ENCODE data around the gene SP140. TPM values are rescaled to one million over a fixed set of nuclear protein-coding genes. Genes with fewer than 3 reads are reported as not detected.
A peak's percentile ranks its signal among the peaks of the same experiment; 100 is the strongest.
"Not testable (repeated sequence)": the region's sequence is repeated elsewhere in the genome, so short reads cannot be mapped to it uniquely, and the experiment has no call there.

Gene SP140
- total RNA-seq, 1 experiment from 2014 or later: 0.12 TPM

DNA sequence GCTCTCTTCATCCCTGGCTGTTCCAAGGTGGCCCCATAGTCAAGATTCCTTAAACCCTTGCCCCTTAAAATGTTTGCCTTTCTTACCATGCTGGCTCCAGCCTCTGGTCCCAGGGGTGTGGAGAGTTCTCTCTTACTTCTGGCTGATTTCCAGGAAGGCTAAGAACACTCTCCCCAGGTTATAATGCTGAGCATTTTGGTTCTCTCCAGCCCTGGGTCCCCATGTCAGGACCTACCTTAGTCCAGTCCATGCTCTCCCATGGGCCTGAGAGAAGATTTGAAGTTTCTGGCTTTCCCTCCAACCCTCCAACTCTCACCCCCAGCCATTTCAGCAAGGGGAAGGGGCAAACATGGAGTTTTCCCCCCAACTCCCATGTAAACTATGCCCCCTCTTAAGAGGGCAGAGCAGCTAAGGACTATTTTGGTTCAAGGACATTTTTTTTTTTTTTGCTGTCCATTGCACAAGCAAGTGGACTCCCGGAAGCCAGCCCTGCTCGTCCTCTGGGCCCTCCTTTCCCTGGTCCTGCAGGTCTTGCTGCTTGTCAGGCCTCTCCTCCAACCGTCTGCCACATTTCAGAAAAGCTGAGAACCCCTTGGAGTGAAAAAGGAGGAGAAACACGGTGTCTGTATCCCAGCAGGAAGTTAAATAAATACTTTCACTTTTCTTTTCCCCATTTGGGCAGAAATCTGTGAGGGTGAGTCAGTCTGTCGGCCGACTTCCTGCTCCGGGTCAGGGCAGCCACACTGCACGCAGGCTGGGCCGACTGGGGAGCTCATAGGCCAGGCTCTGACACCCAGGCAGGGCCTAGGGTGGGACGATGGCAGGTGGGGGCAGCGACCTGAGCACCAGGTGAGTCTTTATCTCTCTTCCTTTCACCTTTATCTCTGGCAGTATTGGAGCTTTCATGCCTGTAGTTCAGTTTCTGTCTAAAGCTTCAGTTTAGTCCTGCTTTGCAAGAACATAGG is 101.2 kb downstream of the SP140 start, which contains the start of gene SP140L:
Gene SP140L (plus strand): TSS at position 741 of the 965 bp plus-strand sequence. CDS start 77 bp downstream, at position 818.
- DNase-seq (ENCODE audit: low read depth): peak; percentile 90

DNA sequence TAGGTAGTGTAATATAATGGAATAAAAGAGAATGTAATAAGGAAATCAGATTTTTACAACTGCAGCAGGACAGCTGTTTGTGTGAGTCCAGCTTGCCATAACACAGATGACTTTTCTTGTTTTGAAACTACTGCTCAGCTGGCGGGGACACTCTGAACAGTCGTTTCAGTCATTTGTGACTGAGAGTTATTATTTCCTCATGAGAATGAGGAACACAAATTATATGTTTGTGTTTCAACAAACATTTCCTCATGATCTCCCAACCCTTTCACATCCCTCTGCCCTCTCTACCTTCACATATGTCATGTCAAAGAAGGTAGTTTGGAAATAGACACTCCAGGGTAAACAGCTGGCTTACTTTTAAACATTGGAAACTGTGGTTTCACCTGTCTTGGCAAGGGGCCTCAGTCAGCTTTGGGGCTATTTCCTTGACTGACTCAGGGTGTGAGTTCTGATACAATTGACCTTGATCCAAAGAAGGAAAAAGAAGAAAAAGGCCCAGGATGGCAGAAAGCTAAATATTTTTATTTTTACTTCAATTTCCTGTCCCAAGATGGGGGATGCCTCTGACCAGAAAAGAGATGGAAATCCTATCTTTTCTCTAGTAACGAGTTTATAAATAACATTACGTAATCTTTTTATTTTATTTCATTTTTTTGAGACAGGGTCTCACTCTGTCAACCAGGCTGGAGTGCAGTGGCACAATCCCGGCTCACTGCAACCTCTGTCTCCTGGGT is 102.0 kb downstream of the SP140 start:
- no peak for DNase-seq (ENCODE audit: low read depth)

DNA sequence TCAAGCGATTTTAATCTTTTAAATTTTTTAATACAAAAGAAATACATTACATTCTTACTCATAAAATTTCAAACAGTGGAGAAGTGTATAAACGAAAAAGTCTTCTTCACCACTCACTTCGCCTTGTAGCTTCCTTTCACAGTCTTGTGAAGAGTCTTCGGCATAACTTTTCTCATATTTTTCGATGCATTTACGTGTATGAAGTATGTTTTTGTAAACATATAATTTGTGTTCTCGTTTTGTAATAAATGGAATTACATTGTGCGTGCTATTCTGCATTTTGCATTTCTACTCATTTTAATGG is 102.6 kb downstream of the SP140 start:
- no peak for DNase-seq (ENCODE audit: low read depth)

DNA sequence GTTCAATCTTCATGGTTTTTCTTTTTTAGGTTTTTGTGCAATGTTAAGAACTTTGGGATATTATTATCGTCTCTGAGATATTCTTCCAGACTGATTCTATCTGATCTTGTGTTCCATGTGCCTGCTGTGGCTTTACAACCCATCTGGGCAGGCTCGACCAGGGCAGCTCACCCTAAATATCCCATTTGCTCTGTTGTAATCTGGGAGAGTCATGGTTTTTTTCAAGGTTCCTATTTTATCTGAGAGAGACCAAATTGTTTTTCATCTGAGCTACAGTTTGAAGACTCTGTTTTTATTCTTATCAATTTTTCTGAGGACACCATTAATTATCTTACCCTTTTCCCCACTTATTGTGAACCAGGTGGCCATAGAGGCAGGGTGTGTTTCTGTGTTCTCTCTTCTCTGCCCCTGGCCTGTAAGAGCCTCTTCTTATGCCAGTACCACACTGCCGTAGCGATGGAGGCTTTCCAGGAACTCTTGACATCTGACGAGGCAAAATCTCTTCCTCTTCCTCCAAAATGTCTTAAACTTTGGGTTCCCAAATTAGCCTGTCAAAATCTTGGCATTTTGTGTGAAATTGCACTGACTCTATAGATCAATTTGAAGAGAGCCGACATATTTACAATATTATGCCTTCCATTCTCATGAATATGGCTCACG is 104.5 kb downstream of the SP140 start:
- DNase-seq (ENCODE audit: low read depth): no peak

DNA sequence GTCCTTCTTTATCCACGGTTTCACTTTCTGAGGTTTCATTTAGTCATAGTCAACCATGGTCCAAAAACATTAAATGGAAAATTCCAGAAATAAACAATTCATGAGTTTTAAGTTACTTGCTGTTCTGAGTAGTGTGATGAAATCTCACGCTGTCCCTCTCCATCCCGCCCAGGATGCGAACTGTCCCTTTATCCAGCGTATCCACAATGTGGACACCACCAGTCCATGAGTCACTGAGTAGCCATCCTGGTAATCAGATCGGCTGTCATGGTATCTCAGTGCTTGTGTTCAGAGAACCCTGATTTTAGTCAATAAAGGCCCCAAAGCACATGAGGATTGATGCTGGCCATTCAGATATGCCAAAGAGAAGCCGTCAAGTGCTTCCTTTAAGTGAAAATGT is 105.2 kb downstream of the SP140 start:
- DNase-seq (ENCODE audit: low read depth): peak; percentile 76

DNA sequence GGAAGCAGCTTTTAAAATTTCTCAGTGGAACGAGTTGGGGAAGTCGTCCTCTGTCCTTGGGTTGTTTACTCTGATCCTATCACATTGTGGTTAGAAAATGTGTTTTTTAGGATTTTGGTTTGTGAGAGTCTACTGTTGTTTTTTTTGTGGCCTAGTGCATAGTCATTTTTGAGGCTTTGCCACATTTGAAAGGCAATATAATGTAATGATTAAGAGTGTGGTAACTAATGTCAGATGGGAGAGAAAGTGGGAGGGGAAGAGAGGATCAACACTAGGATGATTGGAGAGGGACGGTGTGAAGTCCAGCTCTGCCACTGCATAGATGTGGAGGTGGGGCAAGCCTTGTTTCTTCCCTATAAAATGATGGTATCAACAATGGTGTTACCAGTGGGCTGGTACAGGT is 109.9 kb downstream of the SP140 start:
- DNase-seq (ENCODE audit: low read depth): peak; percentile 30

DNA sequence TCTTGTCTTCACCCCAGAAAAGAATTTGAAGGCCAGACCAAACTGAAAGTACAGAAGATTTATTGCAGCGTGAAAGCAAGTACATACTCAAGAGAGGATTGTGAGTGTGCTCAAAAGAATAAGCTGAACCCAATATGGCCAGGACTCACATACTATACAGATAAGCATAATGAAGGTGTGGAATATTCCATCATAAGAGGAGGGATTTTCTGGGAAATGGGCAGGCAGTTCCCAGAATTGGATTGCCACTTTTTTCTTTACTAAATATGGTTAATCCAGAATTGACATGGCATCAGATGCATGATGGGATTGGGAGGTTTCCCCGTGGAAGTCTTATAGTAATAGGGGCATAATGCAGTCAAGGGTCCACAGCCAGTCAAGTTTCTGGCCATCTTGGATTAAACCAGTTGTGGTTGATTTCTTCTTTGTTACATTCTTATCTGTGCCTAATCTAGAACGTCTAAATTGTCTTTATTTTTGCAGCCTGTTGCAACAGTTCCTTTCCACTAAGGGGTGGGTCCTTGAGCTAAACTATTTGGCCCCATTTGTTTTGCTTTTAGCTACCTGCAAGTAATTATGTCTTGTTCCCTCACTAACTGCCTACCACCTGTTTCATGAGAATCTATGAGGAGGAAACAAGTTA is 110.4 kb downstream of the SP140 start:
- DNase-seq (ENCODE audit: low read depth): no peak

DNA sequence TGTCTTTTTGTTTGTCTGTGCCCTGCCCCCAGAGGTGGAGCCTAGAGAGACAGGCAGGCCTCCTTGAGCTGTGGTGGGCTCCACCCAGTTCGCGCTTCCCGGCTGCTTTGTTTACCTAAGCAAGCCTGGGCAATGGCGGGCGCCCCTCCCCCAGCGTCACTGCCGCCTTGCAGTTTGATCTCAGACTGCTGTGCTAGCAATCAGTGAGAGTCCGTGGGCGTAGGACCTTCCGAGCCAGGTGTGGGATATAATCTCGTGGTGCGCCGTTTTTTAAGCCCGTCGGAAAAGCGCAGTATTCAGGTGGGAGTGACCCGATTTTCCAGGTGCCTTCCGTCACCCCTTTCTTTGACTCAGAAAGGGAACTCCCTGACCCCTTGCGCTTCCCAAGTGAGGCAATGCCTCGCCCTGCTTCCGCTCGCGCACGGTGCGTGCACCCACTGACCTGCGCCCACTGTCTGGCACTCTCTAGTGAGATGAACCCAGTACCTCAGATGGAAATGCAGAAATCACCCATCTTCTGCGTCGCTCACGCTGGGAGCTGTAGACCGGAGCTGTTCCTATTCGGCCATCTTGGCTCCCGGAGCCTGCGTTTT is 116.5 kb downstream of the SP140 start:
- DNase-seq (ENCODE audit: low read depth): not testable (repeated sequence)

DNA sequence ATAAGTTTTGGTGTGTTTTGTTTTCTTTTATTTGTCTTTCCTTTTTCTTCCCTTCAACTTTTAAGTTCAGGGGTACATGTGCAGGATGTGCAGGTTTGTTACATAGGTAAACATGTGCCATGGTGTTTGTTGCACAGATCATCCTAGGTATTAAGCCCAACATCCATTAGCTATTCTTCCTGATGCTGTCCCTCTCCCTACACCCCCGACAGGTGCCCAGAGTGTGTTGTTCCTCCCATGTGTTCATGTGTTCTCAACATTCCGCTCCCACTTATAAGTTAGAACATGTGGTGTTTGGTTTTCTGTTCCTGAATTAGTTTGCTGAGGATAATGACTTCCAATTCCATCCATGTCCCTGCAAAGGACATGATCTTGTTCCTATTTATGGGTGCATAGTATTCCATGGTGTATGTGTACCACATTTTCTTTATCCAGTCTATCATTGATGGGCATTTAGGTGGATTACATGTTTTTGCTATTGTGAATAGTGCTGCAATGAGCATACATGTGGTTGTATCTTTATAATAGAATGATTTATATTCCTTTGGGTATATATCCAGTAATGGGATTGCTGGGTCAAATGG is 117.6 kb downstream of the SP140 start:
- DNase-seq (ENCODE audit: low read depth): not testable (repeated sequence)

DNA sequence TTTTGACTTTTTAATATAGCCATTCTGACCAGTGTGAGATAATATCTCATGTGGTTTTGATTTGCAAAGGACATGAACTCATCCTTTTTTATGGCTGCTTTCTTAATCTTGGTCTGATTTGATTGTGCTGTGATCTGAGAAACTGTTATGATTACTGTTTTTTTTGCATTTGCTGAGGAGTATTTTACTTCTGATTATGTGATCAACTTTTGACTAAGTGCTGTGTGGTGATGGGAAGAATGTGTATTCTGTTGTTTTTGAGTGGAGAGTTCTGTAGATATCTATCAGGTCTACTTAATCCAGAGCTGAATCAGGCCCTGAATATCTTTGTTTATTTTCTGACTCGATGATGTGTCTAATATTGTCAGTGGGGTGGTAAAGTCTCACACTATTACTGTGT is 118.2 kb downstream of the SP140 start:
- DNase-seq (ENCODE audit: low read depth): peak; percentile 9

DNA sequence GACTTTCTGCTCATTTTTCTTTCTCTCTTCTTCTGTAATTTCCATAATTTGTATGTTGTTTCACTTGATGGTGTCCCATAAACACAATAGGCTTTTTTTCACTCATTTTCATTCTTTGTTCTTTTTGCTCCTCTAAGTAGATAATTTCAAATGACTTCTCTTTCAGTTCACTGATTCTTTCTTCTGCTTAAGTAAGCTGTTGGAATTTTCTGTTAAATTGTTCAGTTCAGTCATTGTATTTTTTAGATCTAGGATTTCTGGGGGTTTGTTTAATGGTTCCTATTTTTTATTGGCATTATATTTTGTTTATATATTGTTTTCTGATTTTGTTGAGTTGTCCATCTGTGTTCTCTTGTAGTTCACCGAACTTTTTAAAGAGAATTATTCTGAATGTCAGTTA is 120.9 kb downstream of the SP140 start:
- DNase-seq (ENCODE audit: low read depth): no peak

DNA sequence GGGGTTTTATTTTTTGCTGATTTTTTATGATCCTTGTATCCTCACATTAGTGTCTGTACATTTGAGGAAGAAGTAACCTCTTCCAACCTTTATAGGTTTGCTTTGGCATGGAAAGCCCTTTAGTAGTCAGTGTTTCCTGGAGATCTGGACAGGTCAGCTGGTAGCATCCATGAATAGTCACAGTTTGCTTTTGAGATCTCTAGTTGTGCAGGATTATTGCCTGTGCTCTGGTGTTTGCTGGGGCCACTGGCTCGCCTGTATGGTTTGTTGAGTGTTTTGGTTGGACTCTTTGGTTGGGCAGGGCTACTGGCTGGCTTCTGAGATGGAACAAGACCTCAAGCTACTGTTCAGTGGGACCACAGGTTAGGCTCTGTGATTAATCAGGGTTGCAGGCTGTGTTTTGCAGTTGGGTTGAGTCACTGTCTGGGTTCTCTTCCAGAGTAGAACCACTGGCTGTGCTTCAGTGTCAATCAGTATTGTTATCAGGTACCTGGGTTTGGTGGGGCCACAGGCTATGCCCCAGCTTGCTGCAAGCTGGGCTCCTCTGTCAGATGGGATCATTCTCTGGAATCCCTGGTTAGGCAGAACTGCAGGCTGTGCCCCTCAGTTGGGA is 121.5 kb downstream of the SP140 start:
- DNase-seq (ENCODE audit: low read depth): no peak

DNA sequence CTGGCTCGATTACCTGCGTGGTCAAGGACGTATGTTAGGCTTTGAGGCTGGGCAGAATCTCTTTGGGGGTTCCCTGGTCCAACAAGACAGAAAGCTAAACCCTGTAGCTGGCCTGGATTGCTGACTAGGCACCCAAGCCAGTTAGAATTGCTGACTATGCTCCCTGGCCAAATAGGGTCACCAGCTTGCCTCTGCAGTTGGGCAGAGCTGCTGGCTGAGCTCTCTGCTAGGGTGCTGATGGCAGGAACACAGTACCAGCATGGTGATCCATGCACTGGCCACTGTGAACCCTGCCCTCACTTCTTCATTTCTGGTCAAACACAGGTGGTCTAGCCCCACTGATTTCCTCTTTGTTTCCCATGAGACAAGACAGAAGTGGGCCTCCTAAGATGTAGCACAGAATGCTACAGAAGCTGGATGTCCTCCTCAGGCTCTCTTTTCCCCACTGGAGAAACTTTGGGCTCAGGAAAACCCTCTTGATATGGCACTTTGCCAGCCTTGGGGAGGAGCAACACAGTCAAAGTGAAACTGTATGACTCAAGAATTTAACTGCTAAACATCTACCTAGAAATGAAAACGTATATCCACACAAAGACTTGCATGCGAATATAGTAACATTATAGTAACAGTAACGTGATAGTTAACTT is 122.2 kb downstream of the SP140 start:
- peak; percentile 54 for DNase-seq (ENCODE audit: low read depth)

DNA sequence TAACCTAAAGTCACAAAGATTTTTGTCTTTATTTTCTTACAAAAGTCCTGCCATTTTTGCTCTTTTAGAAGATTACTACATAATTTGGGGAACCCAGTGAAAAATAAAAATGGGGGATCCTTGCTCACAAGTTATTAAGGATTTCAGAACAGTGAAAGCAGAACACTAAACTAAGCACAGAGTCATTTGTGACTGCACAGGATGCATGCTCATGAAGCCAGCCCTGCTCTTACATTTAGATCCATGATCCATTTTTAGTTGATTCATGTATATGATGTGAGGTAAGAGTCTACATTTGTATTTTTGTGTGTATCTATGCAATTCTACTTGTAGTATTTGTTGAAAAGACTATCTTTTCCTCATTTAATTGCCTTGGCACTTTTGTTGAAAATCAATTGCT is 123.3 kb downstream of the SP140 start:
- DNase-seq (ENCODE audit: low read depth): no peak

DNA sequence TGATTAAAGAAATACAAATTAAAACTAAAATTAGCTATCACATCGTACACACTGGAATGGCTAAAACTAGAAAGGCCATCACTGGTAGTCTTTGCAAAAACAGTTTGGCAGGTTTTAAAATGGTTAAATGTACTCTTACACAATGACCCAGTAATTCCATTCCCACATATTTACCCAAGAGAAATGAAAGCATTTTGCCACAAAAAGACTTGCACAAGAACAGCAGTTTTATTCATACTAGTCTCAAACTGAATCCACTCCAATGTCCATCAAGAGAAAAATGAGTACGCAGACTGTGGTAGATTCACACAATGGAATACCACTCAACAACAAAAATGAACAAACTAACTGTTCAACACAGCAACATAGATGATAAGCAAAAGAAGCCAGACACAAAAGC is 130.5 kb downstream of the SP140 start:
- peak; percentile 28 for DNase-seq (ENCODE audit: low read depth)

DNA sequence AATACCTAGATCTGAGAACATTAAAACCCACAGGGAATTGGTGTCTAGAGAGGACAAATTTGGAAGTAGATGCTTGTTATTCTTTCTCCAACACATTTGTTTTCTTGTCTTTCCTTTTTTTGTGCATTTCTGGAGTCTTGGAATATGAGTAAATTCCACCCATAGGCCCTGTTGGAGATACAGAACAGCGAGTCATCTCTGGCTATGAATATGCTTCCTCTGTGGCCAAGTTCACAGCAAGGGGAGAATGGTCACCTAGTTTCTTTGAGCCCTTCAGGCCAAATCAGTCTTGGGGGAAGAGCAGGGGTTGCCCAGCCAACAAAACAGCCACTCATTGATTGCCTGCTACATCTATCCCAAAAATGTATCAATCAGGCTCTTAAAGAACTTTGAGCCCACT is 132.8 kb downstream of the SP140 start:
- DNase-seq (ENCODE audit: low read depth): peak; percentile 73

DNA sequence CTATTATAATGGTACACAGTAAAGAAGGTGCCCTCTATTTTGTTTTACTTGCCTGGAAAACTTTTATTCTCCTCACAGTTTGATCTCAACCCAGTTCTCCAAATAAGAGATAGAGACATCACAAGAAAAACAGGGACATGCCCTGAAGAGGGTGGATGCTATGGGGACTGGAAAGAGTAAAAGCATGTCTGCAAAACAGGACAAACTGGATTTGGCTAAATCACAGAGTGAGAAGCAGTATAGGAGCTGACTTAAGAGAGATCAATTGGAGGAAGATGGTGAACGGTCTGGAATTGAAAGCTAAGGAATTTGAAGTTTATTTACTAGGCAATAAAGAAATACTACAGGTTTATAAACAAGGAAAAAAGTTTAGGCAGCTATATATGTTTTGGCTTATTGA is 134.5 kb downstream of the SP140 start:
- no peak for DNase-seq (ENCODE audit: low read depth)

DNA sequence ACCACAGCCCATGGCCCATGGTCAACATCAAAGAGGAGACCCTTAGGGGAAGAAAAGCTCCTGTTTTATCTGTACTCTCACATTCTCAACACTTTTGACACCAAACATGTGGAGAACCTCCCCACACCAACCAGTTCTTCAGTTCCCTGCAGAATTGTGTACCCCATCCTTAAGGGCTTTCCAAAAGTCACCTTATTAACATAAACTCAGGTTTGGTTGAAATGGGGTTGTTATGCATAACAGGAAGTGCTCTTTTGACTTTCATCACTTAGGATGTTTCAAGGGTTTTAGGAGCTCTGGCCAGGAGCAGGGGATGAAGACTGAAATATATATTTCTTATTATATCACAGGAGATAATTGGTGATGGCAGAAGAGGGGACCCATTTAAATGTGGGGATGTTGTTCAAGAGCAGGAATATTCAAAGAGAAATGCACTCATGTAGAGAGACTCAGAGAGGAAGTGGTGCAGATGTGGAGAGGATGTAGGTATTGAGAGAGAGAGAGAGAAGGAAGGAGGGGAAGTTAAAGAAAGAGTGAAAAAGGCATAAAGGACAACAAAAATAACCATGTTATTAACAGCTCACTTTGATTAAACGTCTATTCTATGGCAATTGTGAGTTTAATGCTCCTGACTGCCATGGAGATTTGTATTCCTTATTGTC is 136.6 kb downstream of the SP140 start:
- DNase-seq (ENCODE audit: low read depth): no peak

Data from RPMI7951 (cell line).